HG02623 (cell line): Measurements from ENCODE around the gene TMEM201.
A peak's percentile ranks its signal among the peaks of the same experiment; 100 is the strongest.
"Not testable (repeated sequence)": the region's sequence is repeated elsewhere in the genome, so short reads cannot be mapped to it uniquely, and the experiment has no call there.

Experiments used
- ATAC-seq: cut with Tn5 transposase; IDR thresholded peaks from one replicate; pipeline ENCODE4 v1.9.1; 2021; ENCODE audit warnings: moderate library complexity; ENCODE audit not compliant: unreplicated experiment

The TMEM201 gene

DNA sequence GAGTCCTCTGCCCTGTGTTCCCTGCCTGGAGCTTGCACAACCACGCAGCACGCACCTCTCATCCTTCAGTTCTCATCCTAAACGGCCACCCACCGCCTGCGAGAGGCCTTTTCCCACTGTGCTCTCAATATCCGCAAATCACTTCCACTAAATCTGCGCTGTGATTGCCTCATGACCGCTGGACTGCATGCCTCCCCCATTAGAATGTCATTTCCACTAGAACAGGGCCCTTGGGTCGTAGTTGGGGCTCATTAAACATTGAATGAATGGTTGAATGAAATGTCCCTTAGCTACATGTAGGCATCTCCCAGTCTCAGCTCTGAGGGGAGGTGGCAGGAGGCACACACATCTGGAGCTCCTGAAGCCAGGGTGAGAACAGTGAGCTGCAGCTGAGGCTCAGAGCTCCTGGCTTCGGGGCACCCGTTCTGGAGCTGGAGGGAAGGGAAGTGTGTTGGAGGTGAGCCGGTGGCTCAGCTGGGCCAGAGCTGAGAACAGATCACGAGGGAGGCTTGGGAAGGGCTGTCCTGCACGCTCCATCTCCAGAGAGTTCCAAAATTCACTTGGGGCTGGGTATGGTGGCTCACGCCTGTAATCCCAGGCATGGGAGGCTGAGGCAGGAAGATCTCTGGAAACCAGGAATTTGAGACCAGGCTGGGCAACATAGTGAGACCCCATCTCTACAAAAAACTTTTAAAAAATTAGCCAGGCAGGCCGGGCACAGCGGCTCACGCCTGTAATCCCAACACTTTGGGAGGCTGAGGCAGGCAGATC, 30.4 kb downstream of the TMEM201 start:
- no peak for ATAC-seq

DNA sequence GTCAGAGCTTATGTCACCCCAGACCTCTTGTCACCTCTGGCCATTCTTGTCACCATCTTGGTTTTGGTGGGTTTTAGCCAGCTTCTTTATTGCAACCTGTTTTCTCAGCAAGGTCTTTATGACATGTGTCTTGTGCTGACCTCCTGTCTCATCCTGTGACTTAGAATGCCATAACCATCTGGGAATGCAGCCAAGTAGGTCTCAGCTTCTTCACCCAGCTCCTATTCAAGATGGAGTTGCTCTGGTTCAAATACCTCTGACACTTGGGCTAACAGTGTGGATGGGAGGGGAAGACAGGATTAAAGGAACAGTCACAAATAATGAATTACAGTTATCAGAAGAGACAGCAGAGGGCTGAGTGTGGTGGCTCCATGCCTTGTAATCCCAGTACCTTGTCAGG, 32.3 kb downstream of the TMEM201 start:
- ATAC-seq: no peak

DNA sequence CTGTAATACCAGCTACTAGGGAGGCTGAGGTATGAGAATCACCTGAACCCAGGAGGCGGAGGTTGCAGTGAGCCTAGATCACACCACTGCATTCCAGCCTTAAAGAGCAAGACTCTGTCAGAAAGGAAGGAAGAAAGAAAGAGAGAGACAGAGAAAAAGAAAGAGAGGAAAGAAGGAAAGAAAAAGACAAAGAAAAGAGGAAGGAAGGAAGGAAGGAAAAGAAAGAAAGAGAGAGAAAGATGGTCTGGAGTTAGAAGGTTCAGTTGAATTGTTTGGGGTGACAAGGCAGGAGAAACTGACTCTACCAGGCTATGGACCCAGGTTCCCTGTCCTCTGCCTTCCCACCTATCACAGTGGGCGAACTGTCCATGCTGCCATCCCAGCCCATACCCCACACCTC, 35.4 kb downstream of the TMEM201 start:
- ATAC-seq: no peak

- ATAC-seq: not testable (repeated sequence)
Observed at GRCh38 chr1:9625030-9625429, 36.3 kb downstream of the TMEM201 start.

GRCh38 chr1:9626201-9626608, 37.5 kb downstream of the TMEM201 start:
- ATAC-seq: no peak

- ATAC-seq: no peak
Observed at GRCh38 chr1:9628541-9629444, 40.1 kb downstream of the TMEM201 start.

DNA sequence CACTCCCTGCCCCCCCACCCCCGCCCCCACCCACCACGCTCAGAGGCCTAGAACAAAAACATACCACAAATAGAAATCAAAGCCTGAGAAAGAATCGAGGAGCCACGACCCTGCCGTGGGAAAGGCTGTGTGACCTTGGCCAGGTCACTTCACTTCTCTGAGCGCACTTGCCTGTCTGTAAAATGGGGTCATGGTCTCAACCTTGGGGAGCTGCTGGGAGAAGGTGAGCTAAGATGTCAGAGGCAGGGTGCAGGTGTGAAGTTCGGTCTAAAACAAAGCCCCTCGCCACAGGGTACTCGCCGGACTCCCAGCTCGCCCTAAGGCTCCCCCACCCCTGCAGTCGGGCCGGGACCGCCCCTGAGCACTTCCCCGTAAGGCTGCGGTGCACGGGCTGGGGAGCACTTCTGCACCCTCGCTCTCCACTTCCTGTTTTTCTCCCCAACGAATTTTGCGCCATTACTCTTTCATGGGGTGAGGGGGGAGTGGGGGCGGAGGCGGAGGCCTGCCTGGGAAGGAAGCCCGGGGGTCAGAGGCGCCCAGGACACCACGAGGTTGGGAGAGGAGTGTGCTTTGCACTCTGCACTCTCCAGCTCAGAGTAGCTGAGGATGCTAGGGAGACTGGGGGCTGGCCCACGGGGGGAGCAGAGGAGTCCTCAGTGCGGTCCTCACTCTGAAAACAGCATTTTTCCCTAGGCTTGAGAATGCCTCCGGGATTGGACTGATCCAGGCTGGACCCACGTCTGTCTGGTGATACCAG, 40.9 kb downstream of the TMEM201 start:
- ATAC-seq: no peak

GRCh38 chr1:9630331-9631111, 41.8 kb downstream of the TMEM201 start:
- no peak for ATAC-seq

- no peak for ATAC-seq
Observed at GRCh38 chr1:9631613-9632012, 42.9 kb downstream of the TMEM201 start.

DNA sequence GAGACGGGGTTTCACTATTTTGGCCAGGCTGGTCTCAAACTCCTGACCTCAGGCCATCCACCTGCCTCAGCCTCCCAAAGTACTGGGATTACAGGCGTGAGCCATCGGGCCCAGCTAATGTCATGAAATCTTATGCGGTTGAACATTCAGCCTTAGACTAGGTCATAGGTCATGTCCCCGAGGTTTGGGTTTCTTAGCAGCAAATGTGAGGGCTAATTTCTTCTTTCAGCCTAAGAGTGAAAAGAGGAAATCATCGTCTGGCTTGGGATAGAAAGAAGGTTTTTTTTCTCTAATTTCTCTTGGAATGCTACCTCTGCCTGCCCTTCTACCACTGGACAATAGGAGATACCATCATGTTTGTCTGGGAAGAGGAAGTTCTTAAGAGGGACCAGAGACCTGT, 44.8 kb downstream of the TMEM201 start:
- ATAC-seq: no peak

DNA sequence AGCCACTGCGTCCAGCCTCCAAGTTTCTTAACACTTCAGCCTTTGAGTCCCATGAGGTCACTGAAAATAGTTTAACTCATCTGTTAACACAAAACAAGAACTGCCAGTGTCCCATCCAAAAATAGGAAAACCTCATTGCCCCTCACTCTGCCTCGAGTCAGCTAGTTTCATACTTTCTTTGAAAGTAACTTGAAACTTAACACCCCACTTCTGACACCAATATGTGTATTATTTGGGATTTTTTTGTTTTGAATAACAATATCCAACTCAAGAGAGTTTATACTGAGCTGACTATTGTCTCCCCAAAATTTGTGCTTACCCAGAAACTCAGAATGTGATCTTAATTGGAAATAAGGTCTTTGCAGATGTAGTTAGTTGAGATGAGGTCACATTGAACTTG, 45.9 kb downstream of the TMEM201 start:
- no peak for ATAC-seq

DNA sequence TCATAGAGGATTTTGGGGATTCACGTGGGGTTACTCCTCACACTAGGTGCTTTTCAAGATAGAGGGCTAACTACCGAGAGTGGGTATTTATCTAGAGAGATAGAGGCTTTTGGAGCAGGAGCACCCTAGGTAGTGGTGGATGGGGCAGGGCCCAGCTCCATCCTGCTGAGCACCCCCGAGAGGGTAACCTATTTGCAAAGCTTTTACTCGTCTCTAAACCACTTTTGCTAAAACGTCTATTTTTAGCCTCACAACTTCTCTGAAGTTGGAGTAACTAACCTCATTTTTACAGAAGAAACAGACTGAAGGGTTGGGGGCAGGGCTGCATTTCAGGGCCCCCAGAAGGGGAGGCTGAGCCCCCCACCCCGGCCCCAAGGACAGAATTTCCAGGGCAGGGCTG, 50.5 kb downstream of the TMEM201 start:
- no peak for ATAC-seq

DNA sequence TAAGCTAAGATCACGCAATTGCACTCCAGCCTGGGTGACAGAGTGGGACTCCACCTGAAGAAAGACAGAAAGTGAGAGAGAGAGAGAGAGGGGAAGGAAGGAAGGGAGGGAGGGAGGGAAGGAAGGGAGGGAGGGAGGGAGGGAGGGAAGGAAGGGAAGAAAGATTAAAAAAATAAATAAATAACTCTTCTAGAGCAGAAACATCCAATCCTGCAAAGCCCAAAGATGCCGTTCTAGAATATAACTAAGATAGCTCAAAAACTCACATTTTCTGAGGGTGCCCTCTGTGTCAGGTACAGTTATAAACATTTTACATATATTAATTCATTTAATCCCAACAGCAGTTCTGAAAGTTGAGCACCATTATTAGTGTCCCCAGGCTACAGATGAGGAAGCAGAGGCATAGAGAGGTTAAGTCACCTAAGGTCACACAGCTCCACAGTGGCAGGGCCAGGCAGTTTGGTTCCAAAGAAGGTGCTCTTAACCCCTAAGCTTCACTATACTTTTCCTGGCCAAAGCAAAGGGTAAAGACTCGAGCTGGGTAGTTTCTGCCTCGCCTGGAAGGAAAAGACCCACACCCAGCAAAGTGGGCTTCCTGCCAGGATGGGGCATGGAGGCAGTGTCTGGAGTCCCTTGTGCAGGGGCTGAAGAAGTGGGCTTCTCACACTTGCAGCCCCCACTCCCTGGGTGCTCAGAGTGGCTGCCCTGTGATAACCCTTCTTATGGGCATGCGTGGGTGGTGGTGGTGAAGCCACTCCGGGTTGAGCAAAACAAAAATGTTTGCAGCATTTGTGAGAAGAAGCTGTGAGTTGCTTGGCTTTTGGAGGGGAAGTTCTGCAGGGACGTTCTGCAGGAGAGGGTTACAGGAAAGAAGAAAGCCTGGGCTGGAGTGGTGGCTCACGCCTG, 54.9 kb downstream of the TMEM201 start:
- ATAC-seq: no peak

- no peak for ATAC-seq
Observed at GRCh38 chr1:9646037-9646436, 57.3 kb downstream of the TMEM201 start.

GRCh38 chr1:9648171-9648570, 59.5 kb downstream of the TMEM201 start:
- ATAC-seq: no peak

DNA sequence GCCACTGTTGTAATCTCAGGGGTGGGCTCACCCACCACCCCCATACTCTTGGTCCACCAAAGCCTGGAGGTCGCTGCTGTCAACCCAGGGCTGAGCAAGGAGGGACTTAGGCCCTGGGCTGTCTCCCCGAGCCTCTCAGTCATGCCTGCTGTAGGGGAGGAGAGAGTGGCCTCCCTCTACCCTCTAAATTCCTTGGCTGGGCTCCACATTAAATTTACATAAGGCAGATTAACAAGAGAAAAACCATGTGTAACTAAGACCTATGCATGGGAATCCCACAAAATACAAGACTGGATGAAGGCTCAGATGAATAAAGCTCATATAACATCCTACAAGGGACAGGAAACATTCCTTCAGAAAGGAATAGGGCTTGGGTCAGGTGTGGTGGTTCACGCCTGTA, 61.1 kb downstream of the TMEM201 start:
- no peak for ATAC-seq

GRCh38 chr1:9651220-9651564, 62.5 kb downstream of the TMEM201 start:
- no peak for ATAC-seq

DNA sequence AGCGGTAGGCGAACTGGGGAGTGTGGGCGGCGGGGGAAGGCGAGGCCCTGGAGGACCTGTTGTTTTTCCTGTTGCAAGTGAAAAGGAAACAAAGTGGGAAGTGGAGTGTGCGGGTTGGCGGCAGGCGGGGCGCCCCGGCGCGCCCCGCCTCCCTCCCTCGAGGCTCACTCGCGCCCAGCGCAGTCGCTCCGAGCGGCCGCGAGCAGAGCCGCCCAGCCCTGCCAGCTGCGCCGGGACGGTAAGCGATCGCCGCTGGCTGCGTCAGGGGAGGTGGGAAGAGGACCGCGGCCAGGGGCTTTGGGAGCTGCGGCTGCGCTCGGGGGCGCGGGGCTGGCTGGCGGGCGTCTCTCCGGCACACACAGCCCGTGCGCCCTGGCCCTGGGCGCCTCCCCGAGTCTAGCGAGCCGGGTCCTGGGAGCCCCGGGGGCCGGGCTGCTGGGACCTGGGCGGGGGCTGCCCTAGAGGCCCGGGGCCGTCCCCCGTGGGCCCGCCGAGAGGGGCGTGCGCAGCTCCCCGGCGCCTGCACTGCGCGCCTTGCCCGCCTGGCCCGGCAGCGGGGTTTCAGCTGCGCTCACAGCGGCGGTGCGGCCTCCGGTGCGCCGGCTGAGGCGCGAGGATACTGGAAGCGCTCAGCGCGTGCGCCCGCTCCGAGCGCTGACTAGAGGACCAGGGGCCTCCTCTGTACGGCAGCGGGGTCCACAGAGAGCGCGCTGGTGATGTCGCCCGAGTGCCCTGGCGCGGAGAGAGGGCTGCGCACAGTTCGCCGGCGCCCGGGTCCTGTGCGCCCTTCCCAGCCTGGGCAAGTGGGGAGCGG, 63.1 kb downstream of the TMEM201 start, which contains the start of gene PIK3CD:
TSS of gene PIK3CD (plus strand) at position 167 of the 814 bp plus-strand sequence. CDS start 58,725 bp downstream, outside the sequence.
- ATAC-seq: peak; percentile 27
